ENCODE results near the gene PLXNA4.

The PLXNA4 gene

DNA sequence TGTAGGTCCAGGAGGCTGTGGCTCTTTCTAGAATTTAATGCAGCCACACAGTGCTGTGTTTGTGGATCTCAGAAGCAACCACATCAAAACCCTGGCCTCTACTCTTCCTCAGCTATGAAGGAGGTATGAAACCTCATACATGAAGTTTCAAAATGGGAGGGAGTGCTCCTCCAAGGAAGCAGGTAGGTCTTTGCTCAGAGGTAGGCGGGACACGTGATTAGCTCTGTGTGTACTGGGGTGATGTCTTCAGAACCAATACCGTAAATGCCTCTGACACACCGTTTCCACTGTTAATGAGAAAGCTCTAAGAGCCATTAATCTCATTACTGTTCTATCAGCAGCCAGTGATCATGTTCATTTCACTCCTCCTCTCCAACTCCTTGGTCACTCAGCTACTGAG is 126.1 kb downstream of the PLXNA4 start:
- in situ Hi-C loops (cut with HindIII; ENCODE audit: low sequenced_read_pairs), result no loop called here

DNA sequence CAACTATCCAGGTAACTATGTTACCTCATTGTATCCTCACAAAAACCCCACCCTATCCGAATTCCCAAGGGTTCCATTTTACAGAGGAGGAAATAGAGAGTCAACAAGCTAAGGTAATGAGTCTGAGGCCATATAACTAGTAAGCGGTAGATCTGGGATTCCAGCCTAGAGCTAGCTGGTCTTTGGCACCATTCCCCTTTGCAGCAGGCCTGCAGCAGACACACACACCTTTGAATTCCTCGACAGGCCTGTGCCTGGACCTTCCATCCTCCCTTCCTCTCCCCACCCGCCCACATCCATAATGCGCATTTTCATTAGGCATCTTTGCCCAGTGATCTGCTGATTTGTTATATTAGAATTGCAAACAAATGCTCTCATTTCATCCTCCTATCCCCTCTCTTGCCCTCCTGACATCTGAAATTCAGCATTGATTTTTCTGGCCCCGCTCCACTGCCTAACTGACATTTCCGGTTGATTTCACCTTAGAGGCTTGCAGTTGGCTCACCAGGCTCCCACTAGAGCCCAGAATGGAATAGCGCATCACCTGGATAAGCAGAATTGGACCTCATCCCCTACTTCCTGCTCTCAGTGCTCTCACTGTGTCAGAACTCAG is 129.5 kb downstream of the PLXNA4 start:
- in situ Hi-C loops (cut with HindIII; ENCODE audit: low sequenced_read_pairs), result no loop called here

DNA sequence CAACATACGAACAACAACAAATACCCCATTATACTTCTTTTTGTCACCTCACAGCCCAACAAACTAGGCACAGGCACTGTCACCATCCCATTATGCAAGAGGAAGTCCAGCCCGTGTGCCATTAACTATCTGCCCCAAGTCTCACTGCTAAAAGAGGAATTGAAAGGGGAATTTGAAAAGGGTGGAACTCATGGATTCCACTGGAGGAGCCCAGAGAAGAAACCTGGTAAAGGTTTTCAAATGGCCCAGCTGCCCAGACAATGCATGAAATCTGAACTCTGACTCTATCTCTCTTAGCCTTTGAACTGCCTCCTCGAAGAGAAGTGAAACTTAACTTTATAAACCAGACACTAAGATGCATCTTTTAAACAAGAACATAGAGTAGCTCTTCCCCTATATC is 130.0 kb downstream of the PLXNA4 start:
- in situ Hi-C loops (cut with HindIII; ENCODE audit: low sequenced_read_pairs), result no loop called here

GRCh38 chr7:132443761-132444520 is 132.3 kb downstream of the PLXNA4 start:
- in situ Hi-C loops (cut with HindIII; ENCODE audit: low sequenced_read_pairs), result no loop called here

- in situ Hi-C loops (cut with HindIII; ENCODE audit: low sequenced_read_pairs), result no loop called here
These were observed 134.3 kb downstream of the PLXNA4 start for GRCh38 chr7:132441935-132442334.

GRCh38 chr7:132440151-132440550 is 136.1 kb downstream of the PLXNA4 start:
- in situ Hi-C loops (cut with HindIII; ENCODE audit: low sequenced_read_pairs), result no loop called here

GRCh38 chr7:132438926-132439325 is 137.3 kb downstream of the PLXNA4 start:
- in situ Hi-C loops (cut with HindIII; ENCODE audit: low sequenced_read_pairs), result loop anchor here (5.0 kb wide), 1 partner anchor 53 kb away; no protein-coding TSS in a partner anchor

GRCh38 chr7:132437730-132438129 is 138.5 kb downstream of the PLXNA4 start:
- in situ Hi-C loops (cut with HindIII; ENCODE audit: low sequenced_read_pairs), result loop anchor here (5.0 kb wide), 1 partner anchor 55 kb away; no protein-coding TSS in a partner anchor

DNA sequence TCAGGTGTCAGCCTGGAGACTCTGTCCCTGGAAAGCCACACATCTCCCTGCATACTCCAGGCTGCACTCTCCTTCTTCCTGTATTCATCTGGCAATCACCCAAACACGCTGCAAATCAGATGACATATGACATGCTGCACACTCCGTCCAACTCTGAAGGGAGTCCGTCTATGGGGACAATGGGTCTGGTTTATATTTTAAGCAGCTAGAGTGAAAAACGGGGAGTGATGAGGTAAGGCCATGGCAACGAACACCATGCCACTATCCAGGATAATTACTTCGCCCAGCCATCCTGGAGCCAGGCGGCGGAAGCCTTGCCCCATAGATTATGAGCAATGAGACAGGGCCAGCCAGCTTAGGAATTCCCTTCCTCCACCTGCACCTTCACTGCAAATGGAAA is 140.1 kb downstream of the PLXNA4 start:
- in situ Hi-C loops (cut with HindIII; ENCODE audit: low sequenced_read_pairs), result loop anchor here (5.0 kb wide), 1 partner anchor 56 kb away; no protein-coding TSS in a partner anchor

- in situ Hi-C loops (cut with HindIII; ENCODE audit: low sequenced_read_pairs), result loop anchor here (5.0 kb wide), 1 partner anchor 57 kb away; no protein-coding TSS in a partner anchor
These were observed 141.0 kb downstream of the PLXNA4 start for GRCh38 chr7:132435016-132435990.

- in situ Hi-C loops (cut with HindIII; ENCODE audit: low sequenced_read_pairs), result no loop called here
These were observed 142.2 kb downstream of the PLXNA4 start for GRCh38 chr7:132434041-132434440.

DNA sequence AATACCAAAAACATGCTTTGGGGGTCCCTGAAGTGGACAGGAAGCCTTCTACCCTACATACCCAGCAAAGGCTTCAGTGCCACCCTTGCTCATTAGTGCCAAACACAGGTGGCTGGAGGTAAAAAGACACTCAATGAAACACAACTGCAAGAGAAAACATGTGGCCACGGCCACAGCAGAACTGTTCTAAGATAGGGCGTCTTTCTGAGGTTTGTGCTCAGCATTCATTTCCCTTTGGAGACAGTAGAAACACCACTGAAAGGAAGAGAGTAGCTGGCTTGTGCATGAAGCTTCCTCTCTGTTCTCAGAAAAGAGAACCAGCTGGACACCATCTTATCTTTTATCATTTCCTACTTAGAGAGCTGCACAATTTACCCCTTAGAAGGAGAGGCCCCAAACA is 143.0 kb downstream of the PLXNA4 start:
- in situ Hi-C loops (cut with HindIII; ENCODE audit: low sequenced_read_pairs), result no loop called here

DNA sequence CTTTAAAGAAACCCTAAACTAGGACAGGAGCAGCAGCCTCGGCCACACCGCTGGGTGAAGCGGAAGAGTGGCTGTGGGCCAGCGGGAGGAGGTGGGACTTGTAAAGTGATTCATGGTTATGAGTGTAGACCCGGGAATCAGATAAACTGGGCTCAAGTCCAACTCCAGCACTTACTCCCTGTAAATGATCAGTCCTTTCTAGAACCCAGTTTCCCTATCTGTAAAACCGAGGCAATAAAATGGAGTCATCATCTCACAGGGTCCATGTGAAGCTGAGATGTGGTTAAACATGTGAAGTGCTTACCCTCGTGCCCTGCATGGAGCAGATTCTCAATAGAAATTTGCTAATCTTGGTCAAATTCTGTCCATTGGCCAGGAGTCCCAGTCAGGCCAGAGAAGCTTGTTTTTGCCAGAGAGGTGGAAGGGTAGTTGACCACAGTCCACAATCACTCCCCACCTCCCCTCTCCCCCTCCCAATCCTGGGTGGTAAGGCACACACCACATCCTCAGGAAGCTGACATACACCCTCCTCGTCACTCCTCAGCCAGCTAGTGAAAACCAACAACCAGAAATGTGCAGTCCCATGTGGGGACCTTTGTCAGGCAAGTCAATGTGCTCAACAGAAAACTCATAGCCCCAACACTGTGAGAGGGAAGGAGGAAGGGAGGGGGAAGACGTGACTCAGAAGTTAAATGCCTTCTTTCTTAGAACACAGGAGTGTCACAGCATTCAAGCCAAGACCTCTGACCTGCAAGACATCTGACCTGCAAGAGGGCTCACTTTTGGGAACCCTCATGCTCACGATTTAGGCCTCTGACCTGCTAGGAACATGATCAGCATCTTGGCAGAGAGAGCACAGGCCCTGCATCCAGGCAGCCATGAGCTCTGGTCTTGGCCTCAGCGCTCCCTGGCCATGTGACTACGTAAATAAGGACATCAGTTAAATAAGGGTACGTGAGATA is 145.1 kb downstream of the PLXNA4 start:
- in situ Hi-C loops (cut with HindIII; ENCODE audit: low sequenced_read_pairs), result no loop called here

DNA sequence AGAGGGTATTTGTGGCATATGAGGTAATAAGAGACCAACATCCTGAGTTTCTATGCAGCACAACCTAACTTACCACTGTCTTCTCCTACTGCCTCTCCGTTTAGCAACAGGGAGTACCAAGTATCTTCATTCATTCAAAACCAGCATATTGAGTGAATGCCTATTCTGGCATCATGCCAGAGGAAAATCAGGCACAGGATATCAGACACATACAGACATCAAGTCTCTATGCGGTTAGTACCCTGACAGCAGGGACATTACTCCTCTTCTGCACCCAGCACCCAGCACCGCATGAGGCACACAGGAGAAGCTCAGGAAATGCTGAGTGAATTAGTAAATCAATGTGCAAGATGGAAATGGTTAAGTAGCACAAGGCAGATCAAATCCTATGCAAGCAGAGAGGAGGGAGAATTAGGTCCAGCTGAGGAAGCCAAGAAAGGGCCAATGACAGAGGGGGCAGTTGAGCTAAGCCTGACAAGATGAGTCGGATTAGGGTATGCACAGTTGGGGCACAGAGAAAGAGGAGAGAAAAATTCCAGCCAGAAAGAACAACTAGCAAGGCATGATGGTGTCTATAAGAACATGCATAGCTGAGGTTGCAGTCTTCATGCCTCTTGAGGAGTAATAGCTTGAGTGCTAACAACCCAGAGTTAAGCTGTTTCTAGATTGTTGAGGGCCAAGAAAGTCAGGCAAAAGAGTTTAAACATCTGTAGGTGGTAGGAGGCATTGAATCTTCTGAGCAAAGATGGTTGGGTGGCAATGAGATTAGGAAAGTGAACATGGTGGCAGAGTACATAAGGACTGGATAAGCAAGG is 146.0 kb downstream of the PLXNA4 start:
- in situ Hi-C loops (cut with HindIII; ENCODE audit: low sequenced_read_pairs), result no loop called here

GRCh38 chr7:132429181-132429580 is 147.1 kb downstream of the PLXNA4 start:
- in situ Hi-C loops (cut with HindIII; ENCODE audit: low sequenced_read_pairs), result no loop called here

DNA sequence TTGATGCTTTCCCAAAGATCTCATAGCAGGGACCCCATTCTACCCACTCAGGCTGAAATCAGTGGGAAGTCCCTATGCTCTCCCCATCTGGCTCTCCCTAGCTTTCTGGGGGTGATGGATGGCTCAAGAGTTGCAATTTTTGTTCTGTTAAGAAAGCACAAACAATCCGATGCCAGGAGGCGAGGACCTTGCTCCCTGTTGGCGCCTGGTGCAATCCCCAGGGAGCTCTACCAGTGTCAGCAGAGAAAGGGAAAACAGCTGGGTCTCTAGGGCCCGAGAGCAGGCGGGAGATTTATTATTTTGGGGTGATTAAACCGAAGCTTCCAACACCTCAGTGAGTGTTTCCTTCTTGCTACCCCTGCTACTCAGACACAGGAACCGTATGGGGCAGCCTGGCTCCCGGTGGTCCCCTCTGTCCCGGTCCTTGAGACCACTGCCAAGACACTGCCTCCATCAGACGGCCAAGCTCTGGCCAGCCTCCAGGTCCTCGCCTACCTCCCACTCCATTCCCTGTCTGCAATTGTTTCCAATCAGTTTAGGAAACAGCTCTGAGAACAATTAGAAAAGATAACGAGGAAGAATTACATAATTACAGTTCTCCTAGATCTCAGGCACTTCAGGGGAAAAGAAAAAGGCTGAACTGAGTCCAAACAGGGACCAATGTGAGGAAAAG is 147.9 kb downstream of the PLXNA4 start:
- in situ Hi-C loops (cut with HindIII; ENCODE audit: low sequenced_read_pairs), result no loop called here

GRCh38 chr7:132425942-132426341 is 150.3 kb downstream of the PLXNA4 start:
- in situ Hi-C loops (cut with HindIII; ENCODE audit: low sequenced_read_pairs), result no loop called here

DNA sequence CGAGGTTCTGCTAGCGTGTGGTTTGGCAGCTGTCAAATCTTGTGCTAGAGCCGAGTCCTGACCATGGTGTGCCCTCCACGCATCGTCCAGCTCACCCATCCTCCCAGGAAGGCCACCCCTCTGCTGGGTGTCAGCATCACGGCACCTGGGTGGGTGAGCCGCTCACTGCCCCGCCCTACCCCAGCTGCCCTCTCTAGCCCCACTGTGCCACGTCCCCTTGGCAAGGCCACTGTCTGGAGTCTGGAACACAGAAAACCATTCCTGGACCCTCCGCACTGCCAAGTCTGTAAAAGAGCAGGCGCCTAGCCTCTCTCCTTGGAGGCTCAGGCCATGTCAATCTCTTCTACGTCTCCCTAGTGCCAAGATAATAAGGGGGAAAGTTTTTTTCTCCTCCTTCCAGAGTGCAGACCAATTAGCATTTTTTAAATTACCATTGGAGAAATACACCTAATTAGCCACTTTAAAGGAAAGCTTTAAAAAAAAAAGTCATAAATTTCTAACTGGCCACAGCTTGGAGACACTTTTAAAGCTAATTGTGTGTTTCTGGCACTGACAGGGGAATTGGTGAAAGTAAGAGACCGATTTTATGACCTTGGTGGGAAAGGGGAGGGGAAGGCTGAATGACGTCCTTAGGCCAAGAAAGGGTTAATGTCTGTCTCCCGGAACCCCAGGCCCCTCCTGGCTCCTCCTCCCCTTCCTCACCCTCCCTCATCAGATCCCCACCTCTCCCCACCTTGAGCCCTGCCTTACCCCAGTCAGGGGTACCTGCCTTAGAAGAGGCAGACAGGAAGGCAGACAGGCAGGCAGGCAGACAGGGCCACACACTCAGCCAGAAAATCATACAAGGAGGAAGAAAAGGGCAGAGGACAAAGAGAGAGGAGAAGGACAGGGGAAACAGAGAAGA is 151.2 kb downstream of the PLXNA4 start:
- in situ Hi-C loops (cut with HindIII; ENCODE audit: low sequenced_read_pairs), result no loop called here

Measured in endothelial cell of hepatic sinusoid (primary cell).